WERI-Rb-1 (cell line): ENCODE data around the gene TRPC3.

Source experiments
- DNase-seq: peaks from one replicate; pipeline ENCODE4 v3.0.0-alpha.2; 2020
- H3K27ac ChIP-seq: fragments of 250-450 bp; sonication (Bioruptor Pico); 2 replicates; pipeline ENCODE4 v1.5.1; 2020; ENCODE audit warnings: mild to moderate bottlenecking, moderate library complexity
- H3K27me3 ChIP-seq: fragments of 250-450 bp; sonication (Bioruptor Pico); 2 replicates; pipeline ENCODE4 v1.5.1; 2021; ENCODE audit warnings: mild to moderate bottlenecking, low read depth, moderate library complexity; ENCODE audit not compliant: insufficient read depth, severe bottlenecking
- H3K36me3 ChIP-seq: fragments of 250-450 bp; sonication (Bioruptor Pico); 2 replicates; pipeline ENCODE4 v1.5.1; 2020; ENCODE audit warnings: mild to moderate bottlenecking, moderate library complexity
- H3K4me3 ChIP-seq: 2 replicates; pipeline ENCODE4 v1.5.1; 2011; ENCODE audit warnings: low read depth, mild to moderate bottlenecking, control low read depth, low read length
- H3K9me3 ChIP-seq: fragments of 250-450 bp; sonication (Bioruptor Pico); 2 replicates; pipeline ENCODE4 v1.5.1; 2021; ENCODE audit warnings: mild to moderate bottlenecking, moderate library complexity; ENCODE audit not compliant: severe bottlenecking
- CTCF ChIP-seq: IDR thresholded peaks from 2 replicates; pipeline ENCODE4 v1.5.1; 2011; ENCODE audit warnings: low read depth, mild to moderate bottlenecking, control low read depth, inconsistent platforms, low read length

Gene TRPC3

GRCh38 chr4:121990489-121990888 lies 38.6 kb upstream of the TRPC3 start:
- no peaks in the 10 kb centered on the region for H3K9me3 ChIP-seq
- no peak overlapping the region for H3K27ac ChIP-seq
- H3K27me3 ChIP-seq = no peaks in the 10 kb centered on the region
- DNase-seq = no peak
- H3K36me3 ChIP-seq = no peaks in the 10 kb centered on the region
- no peak overlapping the region for H3K4me3 ChIP-seq
- no peak for TF ChIP-seq CTCF

GRCh38 chr4:121989715-121990114 lies 37.9 kb upstream of the TRPC3 start:
- Histone ChIP-seq H3K27me3 (no peaks in the 10 kb centered on the region), H3K9me3 (no peaks in the 10 kb centered on the region), H3K27ac (no peak overlapping the region), H3K4me3 (no peak overlapping the region), H3K36me3 (no peaks in the 10 kb centered on the region)
- no peak for DNase-seq
- TF ChIP-seq CTCF = no peak

- TF ChIP-seq CTCF = no peak
- no peaks in the 10 kb centered on the region for H3K36me3 ChIP-seq
- no peak for DNase-seq
These were observed 37.1 kb upstream of the TRPC3 start for GRCh38 chr4:121988950-121989349.

GRCh38 chr4:121980643-121981042 lies 28.8 kb upstream of the TRPC3 start:
- no peaks in the 10 kb centered on the region for H3K27me3 ChIP-seq
- H3K27ac ChIP-seq = no peak overlapping the region
- TF ChIP-seq CTCF = no peak
- no peak for DNase-seq
- no peaks in the 10 kb centered on the region for H3K36me3 ChIP-seq
- H3K9me3 ChIP-seq = no peaks in the 10 kb centered on the region
- no peak overlapping the region for H3K4me3 ChIP-seq

More at GRCh38 chr4:121988950-121989349, 37.1 kb upstream of the TRPC3 start:
- Histone ChIP-seq H3K27me3 (no peaks in the 10 kb centered on the region), H3K4me3 (no peak overlapping the region), H3K9me3 (no peaks in the 10 kb centered on the region), H3K27ac (no peak overlapping the region)

- Histone ChIP-seq H3K27me3 (no peaks in the 10 kb centered on the region), H3K27ac (no peak overlapping the region), H3K36me3 (no peaks in the 10 kb centered on the region), H3K4me3 (no peak overlapping the region), H3K9me3 (no peaks in the 10 kb centered on the region)
- no peak for DNase-seq
- TF ChIP-seq CTCF = no peak
These were observed 26.3 kb upstream of the TRPC3 start for GRCh38 chr4:121978172-121978516.
